HG02938 (cell line): Measurements from ENCODE around the gene E2F3.
"Not testable (repeated sequence)": the region's sequence is repeated elsewhere in the genome, so short reads cannot be mapped to it uniquely, and the experiment has no call there.

ENCODE experiments used
- ATAC-seq: cut with Tn5 transposase; IDR thresholded peaks from one replicate; pipeline ENCODE4 v1.9.1; 2021; ENCODE audit warnings: mild to moderate bottlenecking, moderate library complexity; ENCODE audit not compliant: unreplicated experiment

The E2F3 gene

GRCh38 chr6:20464041-20464440, 62.4 kb downstream of the E2F3 start:
- no peak for ATAC-seq

GRCh38 chr6:20464847-20465246, 63.2 kb downstream of the E2F3 start:
- no peak for ATAC-seq

- ATAC-seq, result not testable (repeated sequence)
These were observed 63.9 kb downstream of the E2F3 start for GRCh38 chr6:20465616-20466015.

- peak; percentile 53 for ATAC-seq
These were observed 65.8 kb downstream of the E2F3 start for GRCh38 chr6:20467437-20467836.

- no peak for ATAC-seq
These were observed 66.5 kb downstream of the E2F3 start for GRCh38 chr6:20468209-20468608.

GRCh38 chr6:20472748-20473147, 71.1 kb downstream of the E2F3 start:
- ATAC-seq, result no peak

- no peak for ATAC-seq
These were observed 71.8 kb downstream of the E2F3 start for GRCh38 chr6:20473518-20473917.

GRCh38 chr6:20474874-20475542, 73.3 kb downstream of the E2F3 start:
- no peak for ATAC-seq

GRCh38 chr6:20476501-20477043, 74.9 kb downstream of the E2F3 start:
- no peak for ATAC-seq

- no peak for ATAC-seq
These were observed 75.8 kb downstream of the E2F3 start for GRCh38 chr6:20477485-20477884.

- no peak for ATAC-seq
These were observed 77.4 kb downstream of the E2F3 start for GRCh38 chr6:20479060-20479459.

GRCh38 chr6:20479526-20479925, 77.8 kb downstream of the E2F3 start:
- no peak for ATAC-seq

- ATAC-seq, result no peak
These were observed 79.6 kb downstream of the E2F3 start for GRCh38 chr6:20481281-20481680.

GRCh38 chr6:20483887-20484497, 82.3 kb downstream of the E2F3 start:
- no peak for ATAC-seq

- no peak for ATAC-seq
These were observed 85.0 kb downstream of the E2F3 start for GRCh38 chr6:20486641-20487040.

- ATAC-seq, result no peak
These were observed 86.1 kb downstream of the E2F3 start for GRCh38 chr6:20487669-20488375.

GRCh38 chr6:20490591-20490990, 88.9 kb downstream of the E2F3 start:
- ATAC-seq, result no peak

- no peak for ATAC-seq
These were observed 90.4 kb downstream of the E2F3 start for GRCh38 chr6:20492099-20492498.

GRCh38 chr6:20497216-20498040, 95.7 kb downstream of the E2F3 start:
- ATAC-seq, result no peak

- no peak for ATAC-seq
These were observed 96.3 kb downstream of the E2F3 start for GRCh38 chr6:20498041-20498385.

GRCh38 chr6:20509212-20509611, 107.5 kb downstream of the E2F3 start:
- ATAC-seq, result no peak
